Endothelial cell of umbilical vein (primary cell): ENCODE results near the gene TEX264. TPM values are rescaled to one million over a fixed set of nuclear protein-coding genes. Genes with fewer than 3 reads are reported as not detected.

Experiments
- BruUV-seq: library from RNA; stranded (reverse); fragments of 400-500 nt; replicated peaks from 2 replicates; lab custom pipeline; 2021; lab: Mats Ljungman, UMichigan
- CTCF ChIA-PET: fragments of 300-600, 350-600 bp; sonication (Branson Sonifier 250); formaldehyde crosslinking; loops from one replicate; lab custom pipeline; 2021; ENCODE audit warnings: antibody characterized with exemption, inconsistent platforms; lab: Charles Lee
- POLR2A ChIA-PET: fragments of 300-600, 350-600 bp; sonication (Branson Sonifier 250); formaldehyde crosslinking; loops from one replicate; lab custom pipeline; 2021; ENCODE audit warnings: antibody characterized with exemption, inconsistent platforms; lab: Charles Lee
- DNase-seq: peaks from one replicate; pipeline ENCODE4 v3.0.0-alpha.2; 2011; ENCODE audit warnings: low read depth, low spot score
- FAIRE-seq: peaks from 2 replicates; lab custom pipeline; 2011; peaks lifted over from hg19 to GRCh38; lab: Jason Lieb, UNC
- H2AFZ ChIP-seq: 2 replicates; pipeline ENCODE4 v1.6.0; 2012; ENCODE audit warnings: low read depth, low read length, control low read depth, inconsistent platforms
- H3K27ac ChIP-seq: 2 replicates; pipeline ENCODE4 v1.5.1; 2011; ENCODE audit warnings: low read depth, mild to moderate bottlenecking, control low read depth, low read length, moderate library complexity; ENCODE audit not compliant: insufficient read depth
- H3K27me3 ChIP-seq, 2 experiments: 2 replicates each; pipeline versions ENCODE4 v1.6.0 to v1.6.1; 2011; ENCODE audit warnings: low read length in 2 of 2, mixed read lengths in 1 of 2; ENCODE audit not compliant: control insufficient read depth in 2 of 2, insufficient read depth in 2 of 2
- H3K36me3 ChIP-seq, 2 experiments: 2 replicates in 1 of 2; 3 replicates in 1 of 2; pipeline ENCODE4 v1.5.1; 2011; ENCODE audit warnings: low read length in 2 of 2, mild to moderate bottlenecking in 1 of 2, moderate library complexity in 1 of 2; ENCODE audit not compliant: control insufficient read depth in 2 of 2, insufficient read depth in 2 of 2; ENCODE audit errors: extremely low read depth in 1 of 2
- H3K4me1 ChIP-seq: 3 replicates; pipeline ENCODE4 v1.5.1; 2011; ENCODE audit warnings: mild to moderate bottlenecking, low read length; ENCODE audit not compliant: control insufficient read depth, insufficient read depth; ENCODE audit errors: extremely low read depth
- H3K4me2 ChIP-seq: 2 replicates; pipeline ENCODE4 v1.6.1; 2011; ENCODE audit warnings: low read length, control low read depth, mixed read lengths; ENCODE audit not compliant: insufficient read depth
- H3K4me3 ChIP-seq, 3 experiments: fragments of 200-600 bp in 1 of 3; sonication (generic), shearing (Covaris generic) in 1 of 3; replicated peaks in 1 of 3; 2 replicates each; pipeline ENCODE4 v1.5.1; 2011 to 2016; ENCODE audit warnings: control low read depth in 3 of 3, low read length in 3 of 3, mild to moderate bottlenecking in 2 of 3, inconsistent platforms in 1 of 3, low read depth in 1 of 3, moderate library complexity in 1 of 3; ENCODE audit not compliant: insufficient read depth in 1 of 3
- H3K79me2 ChIP-seq: 2 replicates; pipeline ENCODE4 v1.6.0; 2012; ENCODE audit warnings: low read length, inconsistent platforms; ENCODE audit not compliant: control insufficient read depth, insufficient read depth
- H3K9ac ChIP-seq: replicated peaks from 2 replicates; pipeline ENCODE3; 2011; ENCODE audit warnings: low read length, control low read depth; ENCODE audit not compliant: insufficient read depth; ENCODE audit errors: extremely low read depth
- H3K9me1 ChIP-seq: replicated peaks from 3 replicates; pipeline ENCODE4 v1.6.0; 2011; ENCODE audit warnings: mild to moderate bottlenecking, low read length; ENCODE audit not compliant: control insufficient read depth, insufficient read depth; ENCODE audit errors: extremely low read depth
- H3K9me3 ChIP-seq: replicated peaks from 2 replicates; pipeline ENCODE4 v1.5.1; 2012; ENCODE audit warnings: low read length, inconsistent platforms; ENCODE audit not compliant: control insufficient read depth, insufficient read depth
- H4K20me1 ChIP-seq: replicated peaks from 2 replicates; pipeline ENCODE3; 2011; ENCODE audit warnings: mild to moderate bottlenecking, low read length; ENCODE audit not compliant: control insufficient read depth, insufficient read depth; ENCODE audit errors: extremely low read depth
- EZH2 ChIP-seq: IDR thresholded peaks from 2 replicates; pipeline ENCODE4 v1.6.1; 2012; ENCODE audit warnings: borderline replicate concordance, low read depth, mild to moderate bottlenecking, moderate library complexity, low read length, inconsistent platforms; ENCODE audit not compliant: severe bottlenecking
- FOS ChIP-seq: IDR thresholded peaks from 2 replicates; pipeline ENCODE4 v1.6.1; 2011; ENCODE audit warnings: mild to moderate bottlenecking, low read length, moderate library complexity, borderline replicate concordance; ENCODE audit not compliant: insufficient read depth
- GATA2 ChIP-seq: IDR thresholded peaks from 2 replicates; pipeline ENCODE4 v1.7.0; 2011; ENCODE audit warnings: low read depth, mild to moderate bottlenecking, moderate library complexity, mixed read lengths, low read length; ENCODE audit not compliant: insufficient read length, insufficient read depth
- JUN ChIP-seq: IDR thresholded peaks from 2 replicates; pipeline ENCODE4 v1.6.1; 2011; ENCODE audit warnings: borderline replicate concordance, low read depth; ENCODE audit not compliant: insufficient read length, insufficient read depth
- MYC ChIP-seq: IDR thresholded peaks from one replicate; pipeline ENCODE4 v1.6.1; 2011; ENCODE audit warnings: mild to moderate bottlenecking, low read depth, low read length
- POLR2A ChIP-seq: IDR thresholded peaks from 2 replicates; pipeline ENCODE4 v1.6.1; 2012; ENCODE audit warnings: low read depth, mild to moderate bottlenecking, control low read depth, low read length
- POLR2AphosphoS5 ChIP-seq: IDR thresholded peaks from 2 replicates; pipeline ENCODE4 v1.6.1; 2012; ENCODE audit warnings: low read depth, mild to moderate bottlenecking, control low read depth, low read length, moderate library complexity; ENCODE audit not compliant: insufficient read depth
- dilution Hi-C: fragments of 300-500 bp; cut with MboI; formaldehyde crosslinking; loops from one replicate; pipeline ENCODE4 v1.15.0; 2019; ENCODE audit warnings: low sequenced_read_pairs; ENCODE audit not compliant: extremely low pct_ligation_motif_present
- intact Hi-C: fragments of 100-400 bp; cut with micrococcal nuclease; formaldehyde crosslinking; loops from one replicate; pipeline ENCODE4 v1.10.0; 2022
- polyA plus RNA-seq, 4 experiments: library from polyadenylated mRNA; depleted of rRNA in 3 of 4; stranded (reverse) in 3 of 4; unstranded in 1 of 4; fragments of >200 nt; gene quantifications; 2 replicates each; pipeline versions ENCODE4 v1.2.1 to v1.2.3, GENCODE V29; 2011 to 2012; ENCODE audit warnings: missing spikeins in 1 of 4
- total RNA-seq: library from RNA; stranded (reverse); gene quantifications from 2 replicates; pipeline ENCODE4 v1.2.3, GENCODE V29; 2021
- TF ChIP-seq, protein P1 (sequence below): IDR thresholded peaks from 2 replicates; pipeline ENCODE4 v1.6.1; 2011; ENCODE audit not compliant: insufficient read depth, insufficient read length
- TF ChIP-seq, protein P2 (sequence below), 2 donors: IDR thresholded peaks; 1 replicate in 1 of 2; 2 replicates in 1 of 2; pipeline ENCODE4 v1.5.1; 2011; ENCODE audit warnings: low read length in 2 of 2, mild to moderate bottlenecking in 2 of 2, moderate library complexity in 2 of 2, control low read depth in 1 of 2, inconsistent platforms in 1 of 2, low read depth in 1 of 2; ENCODE audit not compliant: insufficient read depth in 1 of 2; ENCODE audit errors: extremely low read depth in 1 of 2

TEX264 gene
- total and polyA plus RNA-seq, 2 donors (not counting 3 experiments of a cell fraction or from before 2014, with no cell fraction given): 29.0 to 89.7 TPM

- H3K9ac ChIP-seq: no peak overlapping the region
- no peaks in the 10 kb centered on the region for H3K4me1 ChIP-seq
- CTCF ChIA-PET: interaction anchor here (0.7 kb wide), 1 partner anchor 25 kb away, joined by 3 read pairs; no protein-coding TSS in a partner anchor
- intact Hi-C loops: no loop called here
- H3K36me3 ChIP-seq: no peaks in the 10 kb centered on the region
- no peaks in the 10 kb centered on the region for H3K9me1 ChIP-seq
- H4K20me1 ChIP-seq: no peaks in the 10 kb centered on the region
- H3K79me2 ChIP-seq: no peaks in the 10 kb centered on the region
- TF ChIP-seq GATA2 (no peak), MYC (no peak), EZH2 (no peak), FOS (no peak), POLR2A (no peak), POLR2AphosphoS5 (no peak), JUN (no peak)
- TF ChIP-seq, protein P1, sequence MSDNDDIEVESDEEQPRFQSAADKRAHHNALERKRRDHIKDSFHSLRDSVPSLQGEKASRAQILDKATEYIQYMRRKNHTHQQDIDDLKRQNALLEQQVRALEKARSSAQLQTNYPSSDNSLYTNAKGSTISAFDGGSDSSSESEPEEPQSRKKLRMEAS: no peak
- TF ChIP-seq, protein P2, sequence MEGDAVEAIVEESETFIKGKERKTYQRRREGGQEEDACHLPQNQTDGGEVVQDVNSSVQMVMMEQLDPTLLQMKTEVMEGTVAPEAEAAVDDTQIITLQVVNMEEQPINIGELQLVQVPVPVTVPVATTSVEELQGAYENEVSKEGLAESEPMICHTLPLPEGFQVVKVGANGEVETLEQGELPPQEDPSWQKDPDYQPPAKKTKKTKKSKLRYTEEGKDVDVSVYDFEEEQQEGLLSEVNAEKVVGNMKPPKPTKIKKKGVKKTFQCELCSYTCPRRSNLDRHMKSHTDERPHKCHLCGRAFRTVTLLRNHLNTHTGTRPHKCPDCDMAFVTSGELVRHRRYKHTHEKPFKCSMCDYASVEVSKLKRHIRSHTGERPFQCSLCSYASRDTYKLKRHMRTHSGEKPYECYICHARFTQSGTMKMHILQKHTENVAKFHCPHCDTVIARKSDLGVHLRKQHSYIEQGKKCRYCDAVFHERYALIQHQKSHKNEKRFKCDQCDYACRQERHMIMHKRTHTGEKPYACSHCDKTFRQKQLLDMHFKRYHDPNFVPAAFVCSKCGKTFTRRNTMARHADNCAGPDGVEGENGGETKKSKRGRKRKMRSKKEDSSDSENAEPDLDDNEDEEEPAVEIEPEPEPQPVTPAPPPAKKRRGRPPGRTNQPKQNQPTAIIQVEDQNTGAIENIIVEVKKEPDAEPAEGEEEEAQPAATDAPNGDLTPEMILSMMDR (IDR thresholded peaks at IDR 0.05; ENCODE audit: extremely low read depth in 1 of 2, insufficient read depth in 1 of 2, low read depth in 1 of 2, low read length in 2 of 2): no peak
- H3K9me3 ChIP-seq: no peaks in the 10 kb centered on the region
- peaks cover 12 to 22% of the 10 kb centered on the region in 2 experiments for H3K27me3 ChIP-seq
- H3K4me3 ChIP-seq: no peak overlapping the region
- no peak for FAIRE-seq
- H2AFZ ChIP-seq: no peak overlapping the region
- POLR2A ChIA-PET: no interaction called here
- dilution Hi-C loops: no loop called here
- no peak for DNase-seq
- H3K27ac ChIP-seq: no peak overlapping the region
- BruUV-seq: no TSS peak
- no peak overlapping the region for H3K4me2 ChIP-seq
These were observed 64.0 kb downstream of the TEX264 start for GRCh38 chr3:51735039-51735438.
